OCI-LY1 (cell line): ENCODE data around the gene UQCR11.

ENCODE experiments used
- CTCF ChIP-seq: fragments of 200-600 bp; sonication (generic), shearing (Covaris generic); IDR thresholded peaks from 2 replicates; pipeline ENCODE4 v1.5.1; 2017; ENCODE audit warnings: mild to moderate bottlenecking, antibody characterized with exemption, low read length, moderate library complexity, mixed read lengths
- EZH2 ChIP-seq: fragments of 200-600 bp; sonication (generic), shearing (Covaris generic); IDR thresholded peaks from 2 replicates; pipeline ENCODE4 v1.8.0; 2017; ENCODE audit warnings: borderline replicate concordance, mixed run types, mild to moderate bottlenecking, antibody characterized with exemption, low read length, moderate library complexity, mixed read lengths

GRCh38 chr19:1622541-1622940 lies 17.3 kb upstream of the UQCR11 start:
- TF ChIP-seq CTCF (no peak), EZH2 (no peak)
